AG04450 (cell line): ENCODE data around the gene CCNK. TPM values are rescaled to one million over a fixed set of nuclear protein-coding genes. Genes with fewer than 3 reads are reported as not detected.

Experiments used
- CTCF ChIA-PET: fragments of 300-600, 350-600 bp; formaldehyde crosslinking; extraction: SDS; loops from one replicate; lab custom pipeline; 2022; ENCODE audit warnings: antibody characterized with exemption, inconsistent platforms; lab: Charles Lee
- POLR2A ChIA-PET: fragments of 350-600 bp; formaldehyde crosslinking; extraction: SDS; loops from one replicate; lab custom pipeline; 2021; ENCODE audit warnings: antibody characterized with exemption, inconsistent platforms; lab: Yijun Ruan, JAX
- DNase-seq: peaks from one replicate; pipeline ENCODE4 v3.0.0-alpha.2; 2011; ENCODE audit warnings: low read depth, low spot score
- H3K27ac ChIP-seq: one replicate; pipeline ENCODE4 v1.5.1; 2012; ENCODE audit warnings: low read depth, low read length, control low read depth
- H3K27me3 ChIP-seq: one replicate; pipeline ENCODE4 v1.6.0; 2012; ENCODE audit warnings: low read length; ENCODE audit not compliant: control insufficient read depth, insufficient read depth
- H3K4me3 ChIP-seq: 2 replicates; pipeline ENCODE4 v1.5.1; 2011; ENCODE audit warnings: mild to moderate bottlenecking, low read depth, low read length, control low read depth
- H3K9me3 ChIP-seq: 2 replicates; pipeline ENCODE4 v1.5.1; 2012; ENCODE audit warnings: low read length; ENCODE audit not compliant: control insufficient read depth, insufficient read depth
- CTCF ChIP-seq: IDR thresholded peaks from 2 replicates; pipeline ENCODE4 v1.5.1; 2011; ENCODE audit warnings: low read depth, low read length, control low read depth, inconsistent platforms
- polyA plus RNA-seq: library from polyadenylated mRNA; depleted of rRNA; stranded (reverse); fragments of >200 nt; gene quantifications from 2 replicates; pipeline ENCODE4 v1.2.3, GENCODE V29; 2011

Gene CCNK
- polyA plus RNA-seq, 1 experiment: 18.9 TPM

- Histone ChIP-seq H3K4me3 (no peak overlapping the region), H3K27ac (no peak overlapping the region), H3K27me3 (no peaks in the 10 kb centered on the region), H3K9me3 (no peaks in the 10 kb centered on the region; the same call in 1 of the 2 replicates)
- ChIA-PET CTCF (interaction anchor here (0.7 to 2.9 kb wide), 5 partner anchors 11 to 112 kb away, joined by 3 to 22 read pairs (median 3); no protein-coding TSS in a partner anchor), POLR2A (no interaction called here)
- no peak for TF ChIP-seq CTCF
- DNase-seq: no peak
Measured at GRCh38 chr14:99517643-99518381, 36.6 kb downstream of the CCNK start.

GRCh38 chr14:99518441-99519346 lies 37.5 kb downstream of the CCNK start:
- peak; percentile 94 for TF ChIP-seq CTCF
- no peak overlapping the region for H3K27ac ChIP-seq
- POLR2A ChIA-PET: no interaction called here
- no peak for DNase-seq
- CTCF ChIA-PET: interaction anchor here (0.7 to 2.9 kb wide), 7 partner anchors 10 to 150 kb away, joined by 3 to 22 read pairs (median 4); no protein-coding TSS in a partner anchor
- no peak overlapping the region for H3K4me3 ChIP-seq
- H3K9me3 ChIP-seq: no peaks in the 10 kb centered on the region; the same call in 1 of the 2 replicates
- H3K27me3 ChIP-seq: no peaks in the 10 kb centered on the region

GRCh38 chr14:99519347-99519881 lies 38.2 kb downstream of the CCNK start:
- ChIA-PET CTCF (interaction anchor here (0.7 to 2.9 kb wide), 3 partner anchors 18 to 150 kb away, joined by 7 to 22 read pairs (median 10); no protein-coding TSS in a partner anchor), POLR2A (no interaction called here)
- DNase-seq: no peak
- H3K27ac ChIP-seq: no peak overlapping the region
- H3K9me3 ChIP-seq: no peaks in the 10 kb centered on the region; the same call in 1 of the 2 replicates
- no peak overlapping the region for H3K4me3 ChIP-seq
- no peaks in the 10 kb centered on the region for H3K27me3 ChIP-seq
- no peak for TF ChIP-seq CTCF

GRCh38 chr14:99519931-99520421 lies 38.8 kb downstream of the CCNK start:
- ChIA-PET POLR2A (no interaction called here), CTCF (interaction anchor here (2.9 kb wide), 1 partner anchor 108 kb away, joined by 22 read pairs; no protein-coding TSS in a partner anchor)
- Histone ChIP-seq H3K27me3 (no peaks in the 10 kb centered on the region), H3K4me3 (no peak overlapping the region), H3K9me3 (no peaks in the 10 kb centered on the region; the same call in 1 of the 2 replicates), H3K27ac (no peak overlapping the region)
- TF ChIP-seq CTCF: no peak
- no peak for DNase-seq
